Measurements from ENCODE around the gene TMTC1.

DNA sequence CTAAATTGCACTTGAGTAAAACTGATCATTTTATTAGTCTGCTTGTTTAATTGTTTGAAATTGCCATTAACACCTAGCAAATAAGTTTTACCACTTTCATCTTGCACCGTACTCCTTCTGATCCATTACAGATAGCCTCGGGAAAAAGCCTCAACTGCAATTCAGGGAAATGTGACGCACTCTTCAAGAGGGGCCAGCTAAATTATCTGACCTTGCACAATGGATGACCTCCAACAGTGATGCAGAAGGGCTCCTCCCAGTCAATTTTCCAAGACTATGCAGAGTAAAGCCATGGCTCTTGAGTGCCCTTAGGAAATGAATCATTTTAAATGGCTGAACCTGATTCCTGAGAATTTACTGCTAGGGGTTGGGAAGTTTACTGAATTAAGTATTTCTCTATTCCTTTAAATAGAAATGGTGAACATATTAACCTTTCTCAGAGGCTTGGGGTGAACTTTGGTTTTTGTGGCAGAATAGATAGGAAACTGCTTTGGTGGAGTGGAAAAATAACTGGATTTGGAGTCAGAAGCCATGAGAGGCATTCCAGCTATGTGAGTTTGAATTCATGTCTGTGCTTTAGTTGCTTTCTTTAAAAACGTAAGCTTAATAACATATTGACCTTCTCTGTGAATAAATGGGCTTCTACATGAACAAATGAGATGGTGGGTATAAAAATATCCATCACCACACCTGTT lies 221.5 kb downstream of the TMTC1 start:
- TF ChIP-seq EP300 (IDR thresholded peaks at IDR 0.05) (peak; percentile 15), POLR2A (IDR thresholded peaks at IDR 0.05; ENCODE audit: low read depth) (no peak)
- TF ChIP-seq, protein P1, sequence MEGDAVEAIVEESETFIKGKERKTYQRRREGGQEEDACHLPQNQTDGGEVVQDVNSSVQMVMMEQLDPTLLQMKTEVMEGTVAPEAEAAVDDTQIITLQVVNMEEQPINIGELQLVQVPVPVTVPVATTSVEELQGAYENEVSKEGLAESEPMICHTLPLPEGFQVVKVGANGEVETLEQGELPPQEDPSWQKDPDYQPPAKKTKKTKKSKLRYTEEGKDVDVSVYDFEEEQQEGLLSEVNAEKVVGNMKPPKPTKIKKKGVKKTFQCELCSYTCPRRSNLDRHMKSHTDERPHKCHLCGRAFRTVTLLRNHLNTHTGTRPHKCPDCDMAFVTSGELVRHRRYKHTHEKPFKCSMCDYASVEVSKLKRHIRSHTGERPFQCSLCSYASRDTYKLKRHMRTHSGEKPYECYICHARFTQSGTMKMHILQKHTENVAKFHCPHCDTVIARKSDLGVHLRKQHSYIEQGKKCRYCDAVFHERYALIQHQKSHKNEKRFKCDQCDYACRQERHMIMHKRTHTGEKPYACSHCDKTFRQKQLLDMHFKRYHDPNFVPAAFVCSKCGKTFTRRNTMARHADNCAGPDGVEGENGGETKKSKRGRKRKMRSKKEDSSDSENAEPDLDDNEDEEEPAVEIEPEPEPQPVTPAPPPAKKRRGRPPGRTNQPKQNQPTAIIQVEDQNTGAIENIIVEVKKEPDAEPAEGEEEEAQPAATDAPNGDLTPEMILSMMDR (IDR thresholded peaks at IDR 0.05), result no peak
